ENCODE results near the gene KLHDC10. TPM values are rescaled to one million over a fixed set of nuclear protein-coding genes. Genes with fewer than 3 reads are reported as not detected.
"Not testable (repeated sequence)": the region's sequence is repeated elsewhere in the genome, so short reads cannot be mapped to it uniquely, and the experiment has no call there.

The KLHDC10 gene
- total RNA-seq, 1 donor from 2014 or later, result 13.5 TPM

DNA sequence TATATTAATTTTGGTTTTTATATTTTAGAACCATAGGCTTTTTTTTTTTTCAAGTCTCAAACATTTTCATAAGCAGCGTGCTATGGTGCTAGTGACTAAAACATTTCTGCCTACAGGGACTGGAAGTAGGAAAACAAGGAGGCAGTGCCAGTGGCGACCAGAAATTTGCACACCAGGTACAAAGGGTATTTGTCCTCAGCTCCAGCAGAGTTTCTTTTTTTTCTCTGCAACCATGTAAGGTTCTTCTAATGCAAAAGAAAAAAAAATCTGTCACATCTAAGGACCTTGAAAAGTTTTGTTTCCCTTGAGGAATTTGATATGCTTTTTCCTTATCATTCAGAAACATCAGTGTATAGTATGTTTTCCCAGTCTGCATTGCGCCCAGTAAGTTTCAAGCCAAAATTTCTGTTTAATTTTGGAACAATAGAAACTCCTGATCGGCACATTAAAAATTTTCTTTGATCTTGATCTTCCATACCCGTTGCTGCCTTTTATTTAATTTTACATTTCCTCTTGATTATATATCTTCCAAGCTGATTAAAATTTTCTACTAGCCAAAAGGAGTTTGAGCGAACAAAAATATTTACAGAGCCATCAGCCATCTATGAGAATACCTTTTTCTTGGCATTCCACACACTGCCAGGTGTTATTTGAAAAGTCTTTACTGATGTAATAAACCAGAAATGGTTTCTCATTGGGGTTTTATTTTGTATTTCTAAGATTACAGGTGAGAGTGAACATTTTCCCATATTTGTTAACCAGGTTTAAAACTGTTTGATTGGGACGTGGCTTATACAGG is 956 bp upstream of the KLHDC10 start:
- TF ChIP-seq, protein P1, sequence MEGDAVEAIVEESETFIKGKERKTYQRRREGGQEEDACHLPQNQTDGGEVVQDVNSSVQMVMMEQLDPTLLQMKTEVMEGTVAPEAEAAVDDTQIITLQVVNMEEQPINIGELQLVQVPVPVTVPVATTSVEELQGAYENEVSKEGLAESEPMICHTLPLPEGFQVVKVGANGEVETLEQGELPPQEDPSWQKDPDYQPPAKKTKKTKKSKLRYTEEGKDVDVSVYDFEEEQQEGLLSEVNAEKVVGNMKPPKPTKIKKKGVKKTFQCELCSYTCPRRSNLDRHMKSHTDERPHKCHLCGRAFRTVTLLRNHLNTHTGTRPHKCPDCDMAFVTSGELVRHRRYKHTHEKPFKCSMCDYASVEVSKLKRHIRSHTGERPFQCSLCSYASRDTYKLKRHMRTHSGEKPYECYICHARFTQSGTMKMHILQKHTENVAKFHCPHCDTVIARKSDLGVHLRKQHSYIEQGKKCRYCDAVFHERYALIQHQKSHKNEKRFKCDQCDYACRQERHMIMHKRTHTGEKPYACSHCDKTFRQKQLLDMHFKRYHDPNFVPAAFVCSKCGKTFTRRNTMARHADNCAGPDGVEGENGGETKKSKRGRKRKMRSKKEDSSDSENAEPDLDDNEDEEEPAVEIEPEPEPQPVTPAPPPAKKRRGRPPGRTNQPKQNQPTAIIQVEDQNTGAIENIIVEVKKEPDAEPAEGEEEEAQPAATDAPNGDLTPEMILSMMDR (IDR thresholded peaks at IDR 0.05), result no peak
- TF ChIP-seq POLR2A (IDR thresholded peaks at IDR 0.05) (no peak), POLR2AphosphoS5 (IDR thresholded peaks at IDR 0.05; ENCODE audit: insufficient read depth in 1 of 2, low read depth in 1 of 2) (no peak)
- Histone ChIP-seq H3K36me3 (no peaks in the 10 kb centered on the region), H3K27ac (peak overlapping the region; percentile 85), H3K4me1 (peaks cover 43% of the 10 kb centered on the region), H3K27me3 (no peaks in the 10 kb centered on the region), H3K9me3 (no peaks in the 10 kb centered on the region), H3K4me3 (peak overlapping the region; percentile 86 to 97)
- DNase-seq (ENCODE audit: extremely low spot score in 2 of 2), result no peak
- intact Hi-C loops (cut with DNase I), result no loop called here

DNA sequence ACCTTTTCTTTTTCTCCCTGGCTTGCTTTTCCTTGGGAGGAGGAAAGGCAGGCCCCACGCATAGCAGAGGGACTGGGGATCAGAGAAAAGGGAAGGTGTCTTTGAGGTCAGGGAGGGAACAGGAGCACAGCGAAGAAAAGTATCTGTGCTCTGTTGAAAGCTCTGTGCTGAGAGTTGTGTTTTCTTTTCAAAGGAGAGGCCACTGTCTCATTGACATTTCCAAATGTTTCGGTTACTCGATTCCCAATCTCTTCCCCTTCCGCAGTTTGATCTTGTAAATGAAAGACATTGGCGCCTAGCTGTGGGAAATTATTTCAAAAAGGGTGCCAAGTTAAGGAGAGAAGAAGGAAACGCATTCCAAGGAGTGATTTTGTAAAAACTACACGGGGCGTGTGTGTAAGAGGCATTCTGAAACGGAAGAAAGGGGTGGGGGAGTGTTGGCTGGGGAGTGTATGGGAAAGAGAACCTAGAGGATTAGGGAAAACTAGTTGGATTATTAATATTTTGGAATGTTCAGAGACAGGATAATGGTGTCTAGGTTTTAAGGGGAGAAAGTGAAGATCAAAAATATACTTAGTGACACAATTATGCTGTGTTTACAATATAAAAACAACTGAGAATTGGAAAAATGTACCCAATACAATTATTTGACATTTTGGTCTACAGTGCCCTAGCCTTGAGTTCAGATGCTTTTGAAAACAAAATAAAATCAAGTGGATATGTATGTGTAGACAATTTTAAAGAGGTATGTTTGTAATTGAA is 708 bp downstream of the KLHDC10 start:
- peak overlapping the region; percentile 86 to 97 for H3K4me3 ChIP-seq
- intact Hi-C loops (cut with DNase I), result loop anchor here (10.0 kb wide), 1 partner anchor 1666 kb away; the partner anchor contains the start of gene IMPDH1

DNA sequence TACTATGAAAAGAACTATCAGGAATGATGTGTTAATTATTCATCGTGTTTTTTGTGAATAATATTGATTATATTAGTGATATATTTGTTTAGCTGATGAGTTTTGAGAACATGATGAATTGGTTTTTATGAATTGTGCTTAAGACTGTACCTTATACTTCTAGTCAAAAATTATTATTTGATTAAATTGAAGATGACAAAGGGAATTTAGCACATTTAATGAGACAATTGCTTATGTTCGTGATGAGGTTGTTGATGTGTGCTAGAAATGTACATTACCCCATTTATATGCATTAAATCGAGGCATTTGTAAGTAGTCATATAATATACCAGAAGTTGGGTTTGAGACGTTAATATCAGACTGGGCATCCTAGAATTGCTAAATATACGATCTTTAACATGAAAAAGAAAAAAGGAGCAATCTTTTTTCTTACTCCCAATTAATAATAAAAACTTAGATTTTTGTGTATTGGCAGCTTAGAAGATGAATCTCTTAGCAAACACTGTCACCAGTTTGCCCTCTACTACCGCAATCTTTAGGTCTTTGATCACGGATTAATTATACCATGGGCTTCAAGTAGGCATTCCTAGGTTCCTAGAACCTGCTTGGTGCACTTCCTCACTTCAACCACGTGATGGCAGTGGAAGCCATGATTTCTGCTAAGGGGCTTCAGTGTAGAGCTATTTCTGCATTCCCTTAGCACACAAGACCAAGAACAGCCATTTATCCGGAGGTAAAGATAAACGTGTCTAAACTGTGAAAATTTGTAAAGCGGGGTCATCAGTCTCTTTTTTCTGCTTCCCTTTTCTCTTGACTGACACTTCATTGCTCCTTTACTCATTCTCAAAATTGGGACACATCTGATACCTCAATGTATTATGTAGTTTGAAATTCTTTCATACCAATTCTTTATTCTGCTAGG is 1.6 kb downstream of the KLHDC10 start:
- intact Hi-C loops (cut with DNase I), result loop anchor here (10.0 kb wide), 1 partner anchor 1667 kb away; the partner anchor contains the start of gene IMPDH1
- H3K36me3 ChIP-seq, result no peaks in the 10 kb centered on the region
- TF ChIP-seq, protein P1 (IDR thresholded peaks at IDR 0.05), result peak; percentile 80 to 93 (median 88)
- TF ChIP-seq POLR2AphosphoS5 (IDR thresholded peaks at IDR 0.05; ENCODE audit: insufficient read depth in 1 of 2, low read depth in 1 of 2) (peak in 1 of 2 donors; percentile 39), POLR2A (IDR thresholded peaks at IDR 0.05) (no peak)
- peak overlapping the region; percentile 15 for H3K27ac ChIP-seq
- H3K4me1 ChIP-seq, result peaks cover 66% of the 10 kb centered on the region
- no peaks in the 10 kb centered on the region for H3K27me3 ChIP-seq
- H3K4me3 ChIP-seq, result peak overlapping the region in 1 of 2 donors; percentile 86
- no peaks in the 10 kb centered on the region for H3K9me3 ChIP-seq
- no peak for DNase-seq (ENCODE audit: extremely low spot score in 2 of 2)

More for the DNA sequence above, 708 bp downstream of the KLHDC10 start:
- Histone ChIP-seq H3K27ac (peak overlapping the region; percentile 85), H3K27me3 (no peaks in the 10 kb centered on the region), H3K4me1 (peaks cover 57% of the 10 kb centered on the region), H3K9me3 (no peaks in the 10 kb centered on the region), H3K36me3 (no peaks in the 10 kb centered on the region)
- TF ChIP-seq, protein P1 (IDR thresholded peaks at IDR 0.05), result no peak
- TF ChIP-seq POLR2A (IDR thresholded peaks at IDR 0.05) (no peak), POLR2AphosphoS5 (IDR thresholded peaks at IDR 0.05; ENCODE audit: insufficient read depth in 1 of 2, low read depth in 1 of 2) (no peak)
- DNase-seq (ENCODE audit: extremely low spot score in 2 of 2), result no peak

DNA sequence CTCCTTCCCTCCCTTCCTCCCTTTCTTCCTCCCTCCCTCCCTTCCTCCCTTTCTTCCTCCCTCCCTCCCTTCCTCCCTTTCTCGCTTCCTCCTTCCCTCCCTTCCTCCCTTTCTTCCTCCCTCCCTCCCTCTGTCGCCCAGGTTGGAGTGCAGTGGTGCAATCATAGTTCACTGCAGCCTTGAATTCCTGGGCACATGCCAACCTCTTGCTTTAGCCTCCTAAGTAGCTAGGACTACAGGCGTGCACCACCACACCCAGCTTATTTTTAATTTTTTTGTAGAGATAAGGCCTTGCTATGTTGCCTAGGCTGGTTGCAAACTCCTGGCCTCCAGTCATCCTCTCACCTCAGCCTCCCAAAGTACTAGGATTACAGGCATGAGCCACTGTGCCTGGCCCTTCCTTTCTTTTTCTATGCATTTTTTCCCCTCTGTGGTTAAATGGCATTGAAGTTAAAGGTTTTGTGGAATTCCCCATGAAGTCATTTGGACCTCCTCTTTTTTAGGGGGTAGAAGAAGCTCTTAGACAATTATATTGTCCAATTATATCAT is 9.6 kb downstream of the KLHDC10 start:
- intact Hi-C loops (cut with DNase I), result loop anchor here (10.0 kb wide), 1 partner anchor 1675 kb away; the partner anchor contains the start of gene IMPDH1
- peaks cover 0 to 6% of the 10 kb centered on the region in 2 donors for H3K36me3 ChIP-seq
- DNase-seq (ENCODE audit: extremely low spot score in 2 of 2), result no peak
- H3K9me3 ChIP-seq, result no peaks in the 10 kb centered on the region
- TF ChIP-seq, protein P1 (IDR thresholded peaks at IDR 0.05), result no peak
- no peak for TF ChIP-seq POLR2AphosphoS5 (IDR thresholded peaks at IDR 0.05; ENCODE audit: insufficient read depth in 1 of 2, low read depth in 1 of 2)
- TF ChIP-seq POLR2A (IDR thresholded peaks at IDR 0.05), result no peak
- no peaks in the 10 kb centered on the region for H3K27me3 ChIP-seq
- H3K27ac ChIP-seq, result no peak overlapping the region
- no peak overlapping the region for H3K4me3 ChIP-seq
- peaks cover 20% of the 10 kb centered on the region for H3K4me1 ChIP-seq

DNA sequence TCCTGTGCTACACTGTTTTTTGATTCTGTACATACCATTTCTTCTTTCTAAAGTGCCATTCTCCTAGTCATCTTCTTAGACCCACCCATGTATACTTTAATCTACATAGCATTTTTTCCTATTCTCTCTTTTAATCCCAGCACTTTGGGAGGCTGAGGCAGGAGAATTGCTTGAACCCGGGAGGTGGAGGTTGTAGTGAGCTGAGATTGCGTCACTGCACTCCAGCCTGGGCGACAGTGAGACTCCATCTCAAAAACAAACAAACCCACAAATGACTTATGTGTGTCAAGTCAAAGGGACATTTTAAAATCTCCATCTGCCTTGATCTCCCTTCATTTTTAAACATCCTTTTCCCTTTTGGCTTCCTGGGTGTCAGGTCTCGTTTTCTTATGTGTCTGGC is 13.2 kb downstream of the KLHDC10 start:
- H3K36me3 ChIP-seq; H3K9me3 ChIP-seq; H3K27ac ChIP-seq; DNase-seq (ENCODE audit: extremely low spot score in 2 of 2); intact Hi-C loops (cut with DNase I); H3K27me3 ChIP-seq; H3K4me3 ChIP-seq: not testable (repeated sequence)
- peaks cover 11% of the 10 kb centered on the region for H3K4me1 ChIP-seq

All from vagina (tissue), 2 donors.